ENCODE data around the gene COL18A1. TPM values are rescaled to one million over a fixed set of nuclear protein-coding genes. Genes with fewer than 3 reads are reported as not detected.

The COL18A1 gene
- total and polyA plus RNA-seq, 9 of the 15 experiments (the other 6 are each of a cell fraction or from before 2014, with no cell fraction given), result 0.14 to 16.4 (median 2.0) TPM

DNA sequence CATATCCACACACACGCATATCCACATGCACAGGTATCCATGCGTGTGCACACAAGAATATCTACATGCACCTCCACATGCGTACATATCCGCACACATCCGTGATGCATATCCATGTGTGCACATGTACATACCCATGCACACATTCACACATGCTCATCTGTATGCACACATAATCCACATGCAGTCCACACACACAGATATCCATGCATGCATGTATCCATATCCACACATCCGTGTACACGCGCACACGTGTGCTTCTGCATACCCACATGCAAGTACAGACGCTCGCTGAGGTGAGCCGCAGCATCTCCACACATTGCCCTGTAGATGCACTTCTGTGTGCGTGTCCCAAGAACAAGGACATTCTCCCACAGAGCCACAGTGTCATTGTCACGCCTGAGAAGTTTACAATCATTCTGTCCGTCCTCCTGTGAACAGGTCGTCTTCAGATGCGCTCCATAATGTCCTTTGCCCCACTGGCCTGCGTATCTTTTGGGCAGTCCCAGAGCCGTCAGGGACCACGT lies 43.4 kb downstream of the COL18A1 start:
- ATAC-seq, result no peak
- Histone ChIP-seq H3K9me1 (ENCODE audit: control insufficient read depth, insufficient read depth, low read length) (no peaks in the 10 kb centered on the region), H3K27ac (ENCODE audit: extremely low read depth, low read depth, low read length) (no peak overlapping the region), H3K79me2 (ENCODE audit: control insufficient read depth, insufficient read depth, low read length) (no peaks in the 10 kb centered on the region), H3K9me3 (replicated peaks; ENCODE audit: control insufficient read depth, insufficient read depth, low read depth, low read length) (peaks cover 25% of the 10 kb centered on the region), H3K27me3 (ENCODE audit: control insufficient read depth in 2 of 2, insufficient read depth in 2 of 2, low read length in 2 of 2) (peaks cover 0 to 18% of the 10 kb centered on the region in 2 experiments; a peak in 3 of 5 replicates), H3K9ac (ENCODE audit: insufficient read depth in 1 of 2, low read depth in 2 of 2, low read length in 2 of 2) (no peak overlapping the region), H3K4me1 (replicated peaks in 1 of 2; ENCODE audit: control insufficient read depth in 2 of 2, insufficient read depth in 2 of 2, low read length in 2 of 2) (peaks cover 0 to 36% of the 10 kb centered on the region in 2 experiments; a peak in 1 of 5 replicates), H2AFZ (ENCODE audit: low read depth, low read length) (no peak overlapping the region), H3K4me2 (ENCODE audit: insufficient read depth, low read length) (no peak overlapping the region), H3K4me3 (no peak overlapping the region), H3K36me3 (ENCODE audit: control insufficient read depth, insufficient read depth, low read length) (no peaks in the 10 kb centered on the region; the same call in 2 of the 3 replicates), H4K20me1 (replicated peaks; ENCODE audit: control insufficient read depth, insufficient read depth, low read length) (no peaks in the 10 kb centered on the region; the same call in 1 of the 2 replicates)
- no peak for DNase-seq (ENCODE audit: extremely low read depth in 1 of 4, low spot score in 3 of 4)
- no peak for FAIRE-seq
- 60% methylated on average over 20 of the region's 20 CpGs for WGBS (ENCODE audit: insufficient coverage, low coverage, missing lambda C conversion rate)
- TF ChIP-seq, protein P1, sequence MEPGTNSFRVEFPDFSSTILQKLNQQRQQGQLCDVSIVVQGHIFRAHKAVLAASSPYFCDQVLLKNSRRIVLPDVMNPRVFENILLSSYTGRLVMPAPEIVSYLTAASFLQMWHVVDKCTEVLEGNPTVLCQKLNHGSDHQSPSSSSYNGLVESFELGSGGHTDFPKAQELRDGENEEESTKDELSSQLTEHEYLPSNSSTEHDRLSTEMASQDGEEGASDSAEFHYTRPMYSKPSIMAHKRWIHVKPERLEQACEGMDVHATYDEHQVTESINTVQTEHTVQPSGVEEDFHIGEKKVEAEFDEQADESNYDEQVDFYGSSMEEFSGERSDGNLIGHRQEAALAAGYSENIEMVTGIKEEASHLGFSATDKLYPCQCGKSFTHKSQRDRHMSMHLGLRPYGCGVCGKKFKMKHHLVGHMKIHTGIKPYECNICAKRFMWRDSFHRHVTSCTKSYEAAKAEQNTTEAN (CRISPR knock-in tag; IDR thresholded peaks at IDR 0.05), result no peak
- TF ChIP-seq SMARCC2 (IDR thresholded peaks at IDR 0.05; ENCODE audit: low read depth) (no peak), ZNF561 (CRISPR knock-in tag; conservative IDR thresholded peaks at IDR 0.05) (no peak), CBX2 (IDR thresholded peaks at IDR 0.05; ENCODE audit: insufficient read depth, low read length, poor library complexity, severe bottlenecking) (no peak), PCBP1 (IDR thresholded peaks at IDR 0.05; ENCODE audit: low read depth, low read length, poor library complexity, severe bottlenecking) (no peak), ZNF445 (CRISPR knock-in tag; IDR thresholded peaks at IDR 0.05; ENCODE audit: low read depth) (no peak), CEBPB (tag; IDR thresholded peaks at IDR 0.05) (no peak), CSDE1 (IDR thresholded peaks at IDR 0.05) (no peak), POLR2AphosphoS2 (IDR thresholded peaks at IDR 0.05; ENCODE audit: low read length) (no peak), PHF21A (IDR thresholded peaks at IDR 0.05; ENCODE audit: borderline replicate concordance, low read depth) (no peak), CBX5 (IDR thresholded peaks at IDR 0.05; ENCODE audit: borderline replicate concordance, low read depth) (no peak), ZNF140 (CRISPR knock-in tag; IDR thresholded peaks at IDR 0.05) (no peak), KDM5B (IDR thresholded peaks at IDR 0.05; ENCODE audit: insufficient replicate concordance, low read depth, low read length) (no peak)
- TF ChIP-seq, protein P2, sequence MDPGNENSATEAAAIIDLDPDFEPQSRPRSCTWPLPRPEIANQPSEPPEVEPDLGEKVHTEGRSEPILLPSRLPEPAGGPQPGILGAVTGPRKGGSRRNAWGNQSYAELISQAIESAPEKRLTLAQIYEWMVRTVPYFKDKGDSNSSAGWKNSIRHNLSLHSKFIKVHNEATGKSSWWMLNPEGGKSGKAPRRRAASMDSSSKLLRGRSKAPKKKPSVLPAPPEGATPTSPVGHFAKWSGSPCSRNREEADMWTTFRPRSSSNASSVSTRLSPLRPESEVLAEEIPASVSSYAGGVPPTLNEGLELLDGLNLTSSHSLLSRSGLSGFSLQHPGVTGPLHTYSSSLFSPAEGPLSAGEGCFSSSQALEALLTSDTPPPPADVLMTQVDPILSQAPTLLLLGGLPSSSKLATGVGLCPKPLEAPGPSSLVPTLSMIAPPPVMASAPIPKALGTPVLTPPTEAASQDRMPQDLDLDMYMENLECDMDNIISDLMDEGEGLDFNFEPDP (CRISPR knock-in tag; IDR thresholded peaks at IDR 0.05), result no peak
- TF ChIP-seq, protein P3, sequence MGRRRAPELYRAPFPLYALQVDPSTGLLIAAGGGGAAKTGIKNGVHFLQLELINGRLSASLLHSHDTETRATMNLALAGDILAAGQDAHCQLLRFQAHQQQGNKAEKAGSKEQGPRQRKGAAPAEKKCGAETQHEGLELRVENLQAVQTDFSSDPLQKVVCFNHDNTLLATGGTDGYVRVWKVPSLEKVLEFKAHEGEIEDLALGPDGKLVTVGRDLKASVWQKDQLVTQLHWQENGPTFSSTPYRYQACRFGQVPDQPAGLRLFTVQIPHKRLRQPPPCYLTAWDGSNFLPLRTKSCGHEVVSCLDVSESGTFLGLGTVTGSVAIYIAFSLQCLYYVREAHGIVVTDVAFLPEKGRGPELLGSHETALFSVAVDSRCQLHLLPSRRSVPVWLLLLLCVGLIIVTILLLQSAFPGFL (CRISPR knock-in tag; IDR thresholded peaks at IDR 0.05), result no peak
- in situ Hi-C loops (cut with MboI), result loop anchor here (5.0 to 10.0 kb wide), 2 partner anchors 301 to 494 kb away; no protein-coding TSS in a partner anchor
- intact Hi-C loops (cut with micrococcal nuclease), result loop anchor here (5.0 kb wide), 1 partner anchor 374 kb away; no protein-coding TSS in a partner anchor
- BruUV-seq (replicated peaks), result no TSS peak
- ChIA-PET CTCF (ENCODE audit: low intra/inter-chr PET ratio) (no interaction called here), POLR2A (interaction anchor here (0.6 to 2.2 kb wide), 3 partner anchors 12 to 186 kb away, joined by 3 to 5 read pairs (median 3); no protein-coding TSS in a partner anchor)
